ENCODE data around the gene OTUD3.

OTUD3 gene

DNA sequence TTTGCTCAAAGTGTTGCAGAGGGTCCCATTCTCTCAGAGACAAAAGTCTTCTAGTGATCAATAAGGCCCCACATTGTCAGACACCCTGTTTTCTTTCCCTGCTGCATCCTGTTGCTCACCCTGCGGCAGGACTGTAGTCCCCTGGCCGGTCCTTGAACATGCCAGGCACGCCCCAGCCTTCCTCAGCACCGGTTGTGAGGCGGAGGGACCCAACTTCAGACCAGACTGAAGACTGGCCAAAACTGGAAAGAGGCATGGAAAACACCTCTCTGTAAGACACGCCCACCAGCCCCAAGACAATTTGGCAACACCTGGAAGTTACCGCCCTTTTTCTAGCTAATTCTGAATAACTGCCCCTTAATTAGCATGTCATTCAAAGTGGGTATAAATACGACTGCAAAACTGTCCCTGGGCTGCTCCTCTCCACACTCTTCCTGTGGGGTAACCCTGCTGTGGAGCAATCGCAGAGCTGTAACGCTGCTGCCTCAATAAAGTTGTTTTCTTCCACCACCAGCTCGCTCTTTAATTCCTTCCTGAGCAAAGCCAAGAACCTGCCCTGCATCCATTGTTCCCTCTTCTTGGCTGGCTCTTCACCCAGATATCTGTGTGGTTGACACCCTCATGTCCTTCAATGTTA, 73.5 kb downstream of the OTUD3 start:
- no peak for DNase-seq

GRCh38 chr1:19957779-19958178, 75.6 kb downstream of the OTUD3 start:
- no peak for DNase-seq

GRCh38 chr1:19960591-19960990, 78.4 kb downstream of the OTUD3 start:
- no peak for DNase-seq
